Measurements from ENCODE around the gene MAPRE2.

The MAPRE2 gene

GRCh38 chr18:35134190-35134730 lies 93.0 kb downstream of the MAPRE2 start:
- H3K4me2 ChIP-seq = no peak overlapping the region
- no peaks in the 10 kb centered on the region for H4K20me1 ChIP-seq (ENCODE audit: insufficient read depth)
- H3K36me3 ChIP-seq (ENCODE audit: insufficient read depth) = no peaks in the 10 kb centered on the region
- H3K4me1 ChIP-seq (ENCODE audit: low read depth, poor library complexity, severe bottlenecking) = no peaks in the 10 kb centered on the region
- no peaks in the 10 kb centered on the region for H3K27me3 ChIP-seq (ENCODE audit: insufficient read depth, low read depth)
- no peaks in the 10 kb centered on the region for H3K79me2 ChIP-seq (ENCODE audit: insufficient read depth, low read depth)
- H3K9ac ChIP-seq = no peak overlapping the region
- no peak overlapping the region for H3K4me3 ChIP-seq (IDR thresholded peaks at IDR 0.05; ENCODE audit: insufficient read depth, low read depth, low read length)
- H2AFZ ChIP-seq (ENCODE audit: low read depth) = no peak overlapping the region
- no peak overlapping the region for H3K27ac ChIP-seq
- no peak for TF ChIP-seq CTCF (conservative IDR thresholded peaks at IDR 0.05; ENCODE audit: low read depth, low read length)

GRCh38 chr18:35134791-35135531 lies 93.7 kb downstream of the MAPRE2 start:
- Histone ChIP-seq H2AFZ (ENCODE audit: low read depth) (no peak overlapping the region), H4K20me1 (ENCODE audit: insufficient read depth) (no peaks in the 10 kb centered on the region), H3K9ac (no peak overlapping the region), H3K4me1 (ENCODE audit: low read depth, poor library complexity, severe bottlenecking) (no peaks in the 10 kb centered on the region), H3K27me3 (ENCODE audit: insufficient read depth, low read depth) (no peaks in the 10 kb centered on the region), H3K4me3 (IDR thresholded peaks at IDR 0.05; ENCODE audit: insufficient read depth, low read depth, low read length) (no peak overlapping the region), H3K79me2 (ENCODE audit: insufficient read depth, low read depth) (no peaks in the 10 kb centered on the region), H3K36me3 (ENCODE audit: insufficient read depth) (no peaks in the 10 kb centered on the region), H3K4me2 (no peak overlapping the region), H3K27ac (no peak overlapping the region)
- TF ChIP-seq CTCF (conservative IDR thresholded peaks at IDR 0.05; ENCODE audit: low read depth, low read length) = no peak

- Histone ChIP-seq H3K36me3 (ENCODE audit: insufficient read depth) (no peaks in the 10 kb centered on the region), H3K4me1 (ENCODE audit: low read depth, poor library complexity, severe bottlenecking) (no peaks in the 10 kb centered on the region), H3K4me3 (IDR thresholded peaks at IDR 0.05; ENCODE audit: insufficient read depth, low read depth, low read length) (no peak overlapping the region)
Measured at GRCh38 chr18:35136248-35136647, 95.0 kb downstream of the MAPRE2 start.

GRCh38 chr18:35136885-35137284 lies 95.7 kb downstream of the MAPRE2 start:
- no peak overlapping the region for H3K4me2 ChIP-seq
- no peak for TF ChIP-seq CTCF (conservative IDR thresholded peaks at IDR 0.05; ENCODE audit: low read depth, low read length)
- H3K36me3 ChIP-seq (ENCODE audit: insufficient read depth) = no peaks in the 10 kb centered on the region
- H3K27me3 ChIP-seq (ENCODE audit: insufficient read depth, low read depth) = no peaks in the 10 kb centered on the region
- no peak overlapping the region for H3K27ac ChIP-seq
- no peaks in the 10 kb centered on the region for H3K4me1 ChIP-seq (ENCODE audit: low read depth, poor library complexity, severe bottlenecking)
- no peaks in the 10 kb centered on the region for H4K20me1 ChIP-seq (ENCODE audit: insufficient read depth)
- no peaks in the 10 kb centered on the region for H3K79me2 ChIP-seq (ENCODE audit: insufficient read depth, low read depth)
- no peak overlapping the region for H3K4me3 ChIP-seq (IDR thresholded peaks at IDR 0.05; ENCODE audit: insufficient read depth, low read depth, low read length)
- no peak overlapping the region for H2AFZ ChIP-seq (ENCODE audit: low read depth)
- H3K9ac ChIP-seq = no peak overlapping the region

More at GRCh38 chr18:35136248-35136647, 95.0 kb downstream of the MAPRE2 start:
- H3K79me2 ChIP-seq (ENCODE audit: insufficient read depth, low read depth) = no peaks in the 10 kb centered on the region
- no peaks in the 10 kb centered on the region for H4K20me1 ChIP-seq (ENCODE audit: insufficient read depth)
- no peak overlapping the region for H3K9ac ChIP-seq
- no peak overlapping the region for H3K4me2 ChIP-seq
- no peaks in the 10 kb centered on the region for H3K27me3 ChIP-seq (ENCODE audit: insufficient read depth, low read depth)
- no peak for TF ChIP-seq CTCF (conservative IDR thresholded peaks at IDR 0.05; ENCODE audit: low read depth, low read length)
- H3K27ac ChIP-seq = no peak overlapping the region
- no peak overlapping the region for H2AFZ ChIP-seq (ENCODE audit: low read depth)
